Liver (tissue), 9 donors: Measurements from ENCODE around the gene LCT. TPM values are rescaled to one million over a fixed set of nuclear protein-coding genes. Genes with fewer than 3 reads are reported as not detected.

Experiments used
- DNase-seq: peaks from one replicate; pipeline ENCODE4 v3.0.0-alpha.2; 2017; ENCODE audit warnings: low spot score
- H3K27ac ChIP-seq, 2 donors: one replicate each; pipeline ENCODE4 v1.7.0; 2013; ENCODE audit warnings: inconsistent platforms in 2 of 2, low read length in 2 of 2, control low read depth in 1 of 2, low read depth in 1 of 2, mild to moderate bottlenecking in 1 of 2
- H3K27me3 ChIP-seq, 4 donors: one replicate each; pipeline versions ENCODE4 v1.6.1 to v1.7.0; 2013; ENCODE audit warnings: low read length in 3 of 4, inconsistent platforms in 1 of 4, mild to moderate bottlenecking in 1 of 4, moderate library complexity in 1 of 4; ENCODE audit not compliant: control insufficient read depth in 4 of 4, insufficient read depth in 4 of 4
- H3K36me3 ChIP-seq, 4 donors: one replicate each; pipeline versions ENCODE4 v1.6.1 to v1.7.0; 2013; ENCODE audit warnings: low read length in 3 of 4, mild to moderate bottlenecking in 3 of 4, low read depth in 1 of 4, moderate library complexity in 1 of 4; ENCODE audit not compliant: control insufficient read depth in 4 of 4, insufficient read depth in 3 of 4
- H3K4me1 ChIP-seq, 4 donors: one replicate each; pipeline versions ENCODE4 v1.6.1 to v1.7.0; 2013; ENCODE audit warnings: low read length in 3 of 4, mild to moderate bottlenecking in 3 of 4, moderate library complexity in 1 of 4; ENCODE audit not compliant: control insufficient read depth in 4 of 4, insufficient read depth in 4 of 4
- H3K4me3 ChIP-seq, 3 donors: one replicate each; pipeline versions ENCODE4 v1.6.1 to v1.7.0; 2013; ENCODE audit warnings: low read length in 3 of 3, control low read depth in 1 of 3, low read depth in 1 of 3, mild to moderate bottlenecking in 1 of 3
- H3K9ac ChIP-seq, 2 donors: one replicate each; pipeline ENCODE4 v1.7.0; 2013; ENCODE audit warnings: low read length in 2 of 2, mild to moderate bottlenecking in 2 of 2, moderate library complexity in 2 of 2, control low read depth in 1 of 2, low read depth in 1 of 2
- H3K9me3 ChIP-seq, 4 donors: one replicate each; pipeline versions ENCODE4 v1.6.1 to v1.7.0; 2013; ENCODE audit warnings: low read length in 3 of 4; ENCODE audit not compliant: control insufficient read depth in 4 of 4
- EGR1 ChIP-seq, 2 donors: IDR thresholded peaks; 2 replicates each; pipeline ENCODE4 v1.6.1; 2016 to 2018; ENCODE audit warnings: antibody characterized with exemption in 2 of 2, low read depth in 2 of 2
- FOXA1 ChIP-seq: IDR thresholded peaks from 2 replicates; pipeline ENCODE4 v1.6.1; 2016; ENCODE audit warnings: antibody characterized with exemption
- FOXA2 ChIP-seq: IDR thresholded peaks from 2 replicates; pipeline ENCODE4 v1.6.1; 2016; ENCODE audit warnings: antibody characterized with exemption
- GABPA ChIP-seq, 2 donors: IDR thresholded peaks in 1 of 2; conservative IDR thresholded peaks in 1 of 2; 2 replicates each; pipeline ENCODE4 v1.6.1; 2016; ENCODE audit warnings: antibody characterized with exemption in 2 of 2, mild to moderate bottlenecking in 1 of 2, moderate library complexity in 1 of 2
- HNF4A ChIP-seq, 2 donors: conservative IDR thresholded peaks; 2 replicates each; pipeline ENCODE4 v1.6.1; 2016; ENCODE audit warnings: antibody characterized with exemption in 2 of 2, mild to moderate bottlenecking in 2 of 2
- HNF4G ChIP-seq: IDR thresholded peaks from 2 replicates; pipeline ENCODE4 v1.6.1; 2016; ENCODE audit warnings: antibody characterized with exemption
- NR2F2 ChIP-seq: IDR thresholded peaks from 2 replicates; pipeline ENCODE4 v1.6.1; 2016; ENCODE audit warnings: antibody characterized with exemption
- RAD21 ChIP-seq, 2 donors: IDR thresholded peaks; 2 replicates each; pipeline ENCODE4 v1.6.1; 2016; ENCODE audit warnings: antibody characterized with exemption in 2 of 2, mild to moderate bottlenecking in 2 of 2
- RXRA ChIP-seq, 2 donors: IDR thresholded peaks; 2 replicates each; pipeline ENCODE4 v1.6.1; 2017 to 2018; ENCODE audit warnings: antibody characterized with exemption in 2 of 2, mild to moderate bottlenecking in 1 of 2
- SP1 ChIP-seq: IDR thresholded peaks from 2 replicates; pipeline ENCODE4 v1.6.1; 2018; ENCODE audit warnings: antibody characterized with exemption, mild to moderate bottlenecking
- TAF1 ChIP-seq: conservative IDR thresholded peaks from 2 replicates; pipeline ENCODE4 v1.6.1; 2016; ENCODE audit warnings: antibody characterized with exemption, mild to moderate bottlenecking
- YY1 ChIP-seq: IDR thresholded peaks from 2 replicates; pipeline ENCODE4 v1.6.1; 2016; ENCODE audit warnings: antibody characterized with exemption, mild to moderate bottlenecking
- WGBS: extraction: QIAGEN DNeasy Blood & Tissue Kit; methylation state at CpG from one replicate; pipeline ENCODE4 v1.1.7; 2013; 5-methylcytosine and 5-hydroxymethylcytosine counted together
- polyA plus RNA-seq, 2 donors: library from polyadenylated mRNA; stranded (reverse) in 1 of 2; unstranded in 1 of 2; fragments of 200-250 nt in 1 of 2; fragments of >200 nt in 1 of 2; fragmentation: Nextera tagmentation in 1 of 2; extraction: Ambion mirVana in 1 of 2; gene quantifications; one replicate each; pipeline versions ENCODE4 v1.2.1 to v1.2.3, GENCODE V29; 2013 to 2015
- total RNA-seq, 2 donors: library from RNA; depleted of rRNA; stranded (reverse); fragments of >200 nt; gene quantifications; one replicate each; pipeline ENCODE4 v1.2.3, GENCODE V29; 2014
- TF ChIP-seq, protein P1 (sequence below): IDR thresholded peaks from 2 replicates; pipeline ENCODE4 v1.6.1; 2016; ENCODE audit warnings: antibody characterized with exemption, mild to moderate bottlenecking
- TF ChIP-seq, protein P2 (sequence below): IDR thresholded peaks from 2 replicates; pipeline ENCODE4 v1.6.1; 2016; ENCODE audit warnings: antibody characterized with exemption
- TF ChIP-seq, protein P3 (sequence below): fragments of 150-350 bp; IDR thresholded peaks from 2 replicates; pipeline ENCODE4 v1.5.1; 2017; ENCODE audit warnings: improper control_type of control experiment, low read depth, low read length; ENCODE audit not compliant: missing input control
- TF ChIP-seq, protein P4 (sequence below): IDR thresholded peaks from 2 replicates; pipeline ENCODE4 v1.6.1; 2016; ENCODE audit warnings: antibody characterized with exemption
- TF ChIP-seq, protein P5 (sequence below): IDR thresholded peaks from 2 replicates; pipeline ENCODE4 v1.6.1; 2016; ENCODE audit warnings: antibody characterized with exemption
- donor health status: healthy.
- donor health status: healthy.
- donor health status: healthy.
- donor health status: healthy.
- donor health status: healthy.

Gene LCT
- total and polyA plus RNA-seq, 4 donors: not detected

DNA sequence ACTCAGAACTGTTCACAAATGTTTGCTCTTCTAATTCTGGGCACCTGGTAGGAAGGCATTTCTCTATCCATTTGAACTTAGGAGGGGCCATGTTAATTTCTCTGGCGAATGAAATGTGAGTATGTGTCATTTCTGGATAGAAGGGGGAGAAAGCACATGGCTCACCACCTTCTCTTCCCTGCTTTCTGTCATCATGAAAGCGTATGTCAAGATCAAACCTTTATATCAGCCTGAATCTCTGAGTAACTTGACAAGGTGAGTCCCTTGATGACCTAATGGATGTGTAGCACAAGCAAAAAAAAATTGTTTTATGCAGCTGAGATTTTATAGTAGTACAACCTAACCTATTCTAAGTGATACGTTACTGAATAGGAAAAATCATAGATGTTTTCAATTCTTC is 12.1 kb upstream of the LCT start:
- 94% methylated on average over 3 of the region's 3 CpGs for WGBS
- H3K4me3 ChIP-seq: no peak overlapping the region
- peaks cover 0 to 14% (median 8%) of the 10 kb centered on the region in 4 donors for H3K36me3 ChIP-seq
- TF ChIP-seq RXRA (IDR thresholded peaks at IDR 0.05): no peak
- TF ChIP-seq, protein P1, sequence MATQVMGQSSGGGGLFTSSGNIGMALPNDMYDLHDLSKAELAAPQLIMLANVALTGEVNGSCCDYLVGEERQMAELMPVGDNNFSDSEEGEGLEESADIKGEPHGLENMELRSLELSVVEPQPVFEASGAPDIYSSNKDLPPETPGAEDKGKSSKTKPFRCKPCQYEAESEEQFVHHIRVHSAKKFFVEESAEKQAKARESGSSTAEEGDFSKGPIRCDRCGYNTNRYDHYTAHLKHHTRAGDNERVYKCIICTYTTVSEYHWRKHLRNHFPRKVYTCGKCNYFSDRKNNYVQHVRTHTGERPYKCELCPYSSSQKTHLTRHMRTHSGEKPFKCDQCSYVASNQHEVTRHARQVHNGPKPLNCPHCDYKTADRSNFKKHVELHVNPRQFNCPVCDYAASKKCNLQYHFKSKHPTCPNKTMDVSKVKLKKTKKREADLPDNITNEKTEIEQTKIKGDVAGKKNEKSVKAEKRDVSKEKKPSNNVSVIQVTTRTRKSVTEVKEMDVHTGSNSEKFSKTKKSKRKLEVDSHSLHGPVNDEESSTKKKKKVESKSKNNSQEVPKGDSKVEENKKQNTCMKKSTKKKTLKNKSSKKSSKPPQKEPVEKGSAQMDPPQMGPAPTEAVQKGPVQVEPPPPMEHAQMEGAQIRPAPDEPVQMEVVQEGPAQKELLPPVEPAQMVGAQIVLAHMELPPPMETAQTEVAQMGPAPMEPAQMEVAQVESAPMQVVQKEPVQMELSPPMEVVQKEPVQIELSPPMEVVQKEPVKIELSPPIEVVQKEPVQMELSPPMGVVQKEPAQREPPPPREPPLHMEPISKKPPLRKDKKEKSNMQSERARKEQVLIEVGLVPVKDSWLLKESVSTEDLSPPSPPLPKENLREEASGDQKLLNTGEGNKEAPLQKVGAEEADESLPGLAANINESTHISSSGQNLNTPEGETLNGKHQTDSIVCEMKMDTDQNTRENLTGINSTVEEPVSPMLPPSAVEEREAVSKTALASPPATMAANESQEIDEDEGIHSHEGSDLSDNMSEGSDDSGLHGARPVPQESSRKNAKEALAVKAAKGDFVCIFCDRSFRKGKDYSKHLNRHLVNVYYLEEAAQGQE: no peak
- TF ChIP-seq FOXA1: no peak
- TF ChIP-seq TAF1: no peak
- TF ChIP-seq, protein P2, sequence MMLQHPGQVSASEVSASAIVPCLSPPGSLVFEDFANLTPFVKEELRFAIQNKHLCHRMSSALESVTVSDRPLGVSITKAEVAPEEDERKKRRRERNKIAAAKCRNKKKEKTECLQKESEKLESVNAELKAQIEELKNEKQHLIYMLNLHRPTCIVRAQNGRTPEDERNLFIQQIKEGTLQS: no peak
- TF ChIP-seq, protein P3, sequence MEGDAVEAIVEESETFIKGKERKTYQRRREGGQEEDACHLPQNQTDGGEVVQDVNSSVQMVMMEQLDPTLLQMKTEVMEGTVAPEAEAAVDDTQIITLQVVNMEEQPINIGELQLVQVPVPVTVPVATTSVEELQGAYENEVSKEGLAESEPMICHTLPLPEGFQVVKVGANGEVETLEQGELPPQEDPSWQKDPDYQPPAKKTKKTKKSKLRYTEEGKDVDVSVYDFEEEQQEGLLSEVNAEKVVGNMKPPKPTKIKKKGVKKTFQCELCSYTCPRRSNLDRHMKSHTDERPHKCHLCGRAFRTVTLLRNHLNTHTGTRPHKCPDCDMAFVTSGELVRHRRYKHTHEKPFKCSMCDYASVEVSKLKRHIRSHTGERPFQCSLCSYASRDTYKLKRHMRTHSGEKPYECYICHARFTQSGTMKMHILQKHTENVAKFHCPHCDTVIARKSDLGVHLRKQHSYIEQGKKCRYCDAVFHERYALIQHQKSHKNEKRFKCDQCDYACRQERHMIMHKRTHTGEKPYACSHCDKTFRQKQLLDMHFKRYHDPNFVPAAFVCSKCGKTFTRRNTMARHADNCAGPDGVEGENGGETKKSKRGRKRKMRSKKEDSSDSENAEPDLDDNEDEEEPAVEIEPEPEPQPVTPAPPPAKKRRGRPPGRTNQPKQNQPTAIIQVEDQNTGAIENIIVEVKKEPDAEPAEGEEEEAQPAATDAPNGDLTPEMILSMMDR: no peak
- TF ChIP-seq, protein P4, sequence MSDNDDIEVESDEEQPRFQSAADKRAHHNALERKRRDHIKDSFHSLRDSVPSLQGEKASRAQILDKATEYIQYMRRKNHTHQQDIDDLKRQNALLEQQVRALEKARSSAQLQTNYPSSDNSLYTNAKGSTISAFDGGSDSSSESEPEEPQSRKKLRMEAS: no peak
- TF ChIP-seq HNF4G: no peak
- no peak for TF ChIP-seq EGR1 (IDR thresholded peaks at IDR 0.05; ENCODE audit: low read depth in 2 of 2)
- H3K4me1 ChIP-seq: no peaks in the 10 kb centered on the region
- no peaks in the 10 kb centered on the region for H3K9me3 ChIP-seq
- DNase-seq: no peak
- H3K27ac ChIP-seq: no peak overlapping the region
- H3K27me3 ChIP-seq: no peaks in the 10 kb centered on the region
- no peak overlapping the region for H3K9ac ChIP-seq

DNA sequence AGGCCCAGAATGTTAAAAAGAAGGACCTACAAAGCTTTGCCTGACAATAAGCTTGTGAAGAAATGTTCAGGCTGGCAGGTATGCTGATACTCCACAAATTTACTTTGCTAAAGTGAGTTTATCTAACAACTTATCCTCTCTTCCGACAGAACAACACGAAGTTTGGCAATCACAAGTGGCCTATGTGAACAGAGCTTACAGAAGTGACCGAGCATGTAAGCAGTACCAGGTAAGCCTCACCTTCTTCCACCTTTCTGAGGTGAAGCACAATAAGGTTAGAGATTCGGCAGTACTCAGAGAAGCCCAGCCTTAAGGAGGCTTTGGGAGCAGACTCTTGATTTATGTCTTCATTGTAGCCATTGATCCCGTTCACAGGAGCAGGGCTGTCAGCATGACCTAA is 9.0 kb upstream of the LCT start:
- 96% methylated on average over 5 of the region's 5 CpGs for WGBS
- H3K27me3 ChIP-seq: no peaks in the 10 kb centered on the region
- no peak overlapping the region for H3K9ac ChIP-seq
- H3K9me3 ChIP-seq: no peaks in the 10 kb centered on the region
- DNase-seq: no peak
- H3K36me3 ChIP-seq: peaks cover 0 to 12% (median 10%) of the 10 kb centered on the region in 4 donors
- no peak overlapping the region for H3K4me3 ChIP-seq
- TF ChIP-seq, protein P4: no peak
- TF ChIP-seq FOXA2: no peak
- TF ChIP-seq, protein P1: no peak
- TF ChIP-seq TAF1: no peak
- no peak for TF ChIP-seq GABPA (IDR thresholded peaks at IDR 0.05 in 1 of 2, conservative IDR thresholded peaks at IDR 0.05 in 1 of 2)
- no peak for TF ChIP-seq FOXA1
- TF ChIP-seq HNF4A (conservative IDR thresholded peaks at IDR 0.05): no peak
- TF ChIP-seq YY1: no peak
- TF ChIP-seq, protein P2: no peak
- TF ChIP-seq, protein P3: no peak
- TF ChIP-seq HNF4G: no peak
- no peak for TF ChIP-seq EGR1 (IDR thresholded peaks at IDR 0.05; ENCODE audit: low read depth in 2 of 2)
- no peak for TF ChIP-seq SP1
- no peak for TF ChIP-seq RAD21 (IDR thresholded peaks at IDR 0.05)
- TF ChIP-seq, protein P5, sequence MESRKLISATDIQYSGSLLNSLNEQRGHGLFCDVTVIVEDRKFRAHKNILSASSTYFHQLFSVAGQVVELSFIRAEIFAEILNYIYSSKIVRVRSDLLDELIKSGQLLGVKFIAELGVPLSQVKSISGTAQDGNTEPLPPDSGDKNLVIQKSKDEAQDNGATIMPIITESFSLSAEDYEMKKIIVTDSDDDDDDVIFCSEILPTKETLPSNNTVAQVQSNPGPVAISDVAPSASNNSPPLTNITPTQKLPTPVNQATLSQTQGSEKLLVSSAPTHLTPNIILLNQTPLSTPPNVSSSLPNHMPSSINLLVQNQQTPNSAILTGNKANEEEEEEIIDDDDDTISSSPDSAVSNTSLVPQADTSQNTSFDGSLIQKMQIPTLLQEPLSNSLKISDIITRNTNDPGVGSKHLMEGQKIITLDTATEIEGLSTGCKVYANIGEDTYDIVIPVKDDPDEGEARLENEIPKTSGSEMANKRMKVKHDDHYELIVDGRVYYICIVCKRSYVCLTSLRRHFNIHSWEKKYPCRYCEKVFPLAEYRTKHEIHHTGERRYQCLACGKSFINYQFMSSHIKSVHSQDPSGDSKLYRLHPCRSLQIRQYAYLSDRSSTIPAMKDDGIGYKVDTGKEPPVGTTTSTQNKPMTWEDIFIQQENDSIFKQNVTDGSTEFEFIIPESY: no peak
- TF ChIP-seq NR2F2: no peak
- H3K27ac ChIP-seq: no peak overlapping the region
- no peaks in the 10 kb centered on the region for H3K4me1 ChIP-seq
